Measurements from ENCODE around the gene CFAP97D1. TPM values are rescaled to one million over a fixed set of nuclear protein-coding genes. Genes with fewer than 3 reads are reported as not detected.

CFAP97D1 gene
- total RNA-seq, 2 experiments from 2014 or later, result not detected

GRCh38 chr17:43820759-43821158 is 40.5 kb downstream of the CFAP97D1 start:
- H3K36me3 ChIP-seq (ENCODE audit: insufficient read depth, low read length), result no peaks in the 10 kb centered on the region
- no peak overlapping the region for H3K27ac ChIP-seq (ENCODE audit: low read depth, low read length, poor library complexity, severe bottlenecking)
- H2AFZ ChIP-seq (ENCODE audit: low read length), result no peak overlapping the region
- no TSS peak for BruUV-seq (replicated peaks)
- no peaks in the 10 kb centered on the region for H3K9me3 ChIP-seq (ENCODE audit: low read length)
- DNase-seq (ENCODE audit: low spot score), result no peak
- ChIA-PET POLR2A (no interaction called here), CTCF (ENCODE audit: unreplicated experiment) (no interaction called here)
- no peak overlapping the region for H3K4me2 ChIP-seq (ENCODE audit: low read length)
- no peaks in the 10 kb centered on the region for H3K79me2 ChIP-seq (ENCODE audit: insufficient read depth, low read depth, low read length)
- intact Hi-C loops (cut with micrococcal nuclease; ENCODE audit: unreplicated experiment), result no loop called here
- H3K4me3 ChIP-seq (ENCODE audit: low read depth, low read length, poor library complexity, severe bottlenecking), result no peak overlapping the region
- H3K4me1 ChIP-seq (ENCODE audit: insufficient read depth, low read length, poor library complexity, severe bottlenecking), result no peaks in the 10 kb centered on the region
- no peaks in the 10 kb centered on the region for H4K20me1 ChIP-seq (ENCODE audit: insufficient read depth, low read length)
- H3K9me2 ChIP-seq (ENCODE audit: insufficient read depth, low read length), result no peaks in the 10 kb centered on the region
- TF ChIP-seq EZH2phosphoT487 (IDR thresholded peaks at IDR 0.05; ENCODE audit: borderline replicate concordance, low read depth, low read length) (no peak), CTCF (conservative IDR thresholded peaks at IDR 0.05; ENCODE audit: low read length) (no peak)

- Histone ChIP-seq H3K36me3 (ENCODE audit: insufficient read depth, low read length) (no peaks in the 10 kb centered on the region), H4K20me1 (ENCODE audit: insufficient read depth, low read length) (no peaks in the 10 kb centered on the region), H3K4me2 (ENCODE audit: low read length) (no peak overlapping the region), H3K9me3 (ENCODE audit: low read length) (no peaks in the 10 kb centered on the region), H3K79me2 (ENCODE audit: insufficient read depth, low read depth, low read length) (no peaks in the 10 kb centered on the region), H3K4me1 (ENCODE audit: insufficient read depth, low read length, poor library complexity, severe bottlenecking) (no peaks in the 10 kb centered on the region), H3K27ac (ENCODE audit: low read depth, low read length, poor library complexity, severe bottlenecking) (no peak overlapping the region), H3K4me3 (ENCODE audit: low read depth, low read length, poor library complexity, severe bottlenecking) (no peak overlapping the region), H2AFZ (ENCODE audit: low read length) (no peak overlapping the region), H3K9me2 (ENCODE audit: insufficient read depth, low read length) (no peaks in the 10 kb centered on the region)
- no TSS peak for BruUV-seq (replicated peaks)
- ChIA-PET CTCF (ENCODE audit: unreplicated experiment) (no interaction called here), POLR2A (interaction anchor here (0.6 kb wide), 1 partner anchor 481 kb away, joined by 3 read pairs; no protein-coding TSS in a partner anchor)
- intact Hi-C loops (cut with micrococcal nuclease; ENCODE audit: unreplicated experiment), result no loop called here
- no peak for TF ChIP-seq EZH2phosphoT487 (IDR thresholded peaks at IDR 0.05; ENCODE audit: borderline replicate concordance, low read depth, low read length)
- no peak for TF ChIP-seq CTCF (conservative IDR thresholded peaks at IDR 0.05; ENCODE audit: low read length)
- DNase-seq (ENCODE audit: low spot score), result no peak
Observed at GRCh38 chr17:43822570-43823190, 42.4 kb downstream of the CFAP97D1 start.

- Histone ChIP-seq H3K36me3 (ENCODE audit: insufficient read depth, low read length) (no peaks in the 10 kb centered on the region), H3K9me2 (ENCODE audit: insufficient read depth, low read length) (no peaks in the 10 kb centered on the region), H3K79me2 (ENCODE audit: insufficient read depth, low read depth, low read length) (no peaks in the 10 kb centered on the region), H3K9me3 (ENCODE audit: low read length) (no peaks in the 10 kb centered on the region), H3K27ac (ENCODE audit: low read depth, low read length, poor library complexity, severe bottlenecking) (no peak overlapping the region), H3K4me3 (ENCODE audit: low read depth, low read length, poor library complexity, severe bottlenecking) (no peak overlapping the region), H3K4me2 (ENCODE audit: low read length) (no peak overlapping the region), H4K20me1 (ENCODE audit: insufficient read depth, low read length) (no peaks in the 10 kb centered on the region), H3K4me1 (ENCODE audit: insufficient read depth, low read length, poor library complexity, severe bottlenecking) (no peaks in the 10 kb centered on the region), H2AFZ (ENCODE audit: low read length) (no peak overlapping the region)
- DNase-seq (ENCODE audit: low spot score), result no peak
- TF ChIP-seq EZH2phosphoT487 (IDR thresholded peaks at IDR 0.05; ENCODE audit: borderline replicate concordance, low read depth, low read length), result no peak
- no peak for TF ChIP-seq CTCF (conservative IDR thresholded peaks at IDR 0.05; ENCODE audit: low read length)
- ChIA-PET POLR2A (interaction anchor here (0.6 kb wide), 1 partner anchor 1176 kb away, joined by 3 read pairs; no protein-coding TSS in a partner anchor), CTCF (ENCODE audit: unreplicated experiment) (no interaction called here)
- intact Hi-C loops (cut with micrococcal nuclease; ENCODE audit: unreplicated experiment), result no loop called here
- BruUV-seq (replicated peaks), result no TSS peak
Observed at GRCh38 chr17:43823350-43824084, 43.3 kb downstream of the CFAP97D1 start.
